ENCODE measurements around the gene CYP46A1.

DNA sequence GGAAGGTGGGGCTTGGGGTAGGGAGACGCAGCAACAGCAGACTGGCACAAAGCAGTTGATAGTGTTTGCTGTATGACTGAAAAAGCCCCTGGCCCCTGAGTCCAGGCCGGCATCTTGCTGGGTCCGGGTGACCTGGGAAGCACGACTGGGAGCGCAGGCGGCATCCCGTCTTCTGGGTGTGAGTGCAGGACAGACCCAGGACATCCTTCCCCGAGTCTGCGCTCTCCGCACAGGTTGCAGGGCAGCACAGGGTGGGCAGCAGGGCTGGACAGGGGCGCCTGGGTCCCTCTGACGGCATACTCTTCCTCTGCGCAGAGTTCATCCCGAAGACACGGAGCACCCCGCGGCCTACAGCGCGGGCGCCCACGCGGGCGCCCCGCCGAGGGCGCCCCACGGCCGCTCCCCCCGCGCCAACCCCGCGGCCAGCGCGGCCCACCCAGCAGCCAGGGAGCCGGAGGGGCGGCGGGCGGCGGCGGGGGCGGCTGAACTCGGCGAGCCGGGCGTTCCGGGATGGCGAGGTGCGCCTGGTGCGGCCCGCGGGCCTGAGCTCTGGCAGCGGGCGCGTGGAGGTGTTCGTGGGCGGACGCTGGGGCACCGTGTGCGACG, 9.2 kb upstream of the CYP46A1 start:
- no peak for TF ChIP-seq POLR2A (IDR thresholded peaks at IDR 0.05; ENCODE audit: low read depth, low read length)
- TF ChIP-seq TAF1 (IDR thresholded peaks at IDR 0.05; ENCODE audit: low read depth, low read length), result no peak
- TF ChIP-seq POLR2AphosphoS5 (IDR thresholded peaks at IDR 0.05; ENCODE audit: low read depth, low read length), result no peak
- TF ChIP-seq POU2F2 (IDR thresholded peaks at IDR 0.05; ENCODE audit: low read depth, low read length), result no peak
